GM18505 (cell line): ENCODE results near the gene ARPIN.

Source experiments
- ATAC-seq: cut with Tn5 transposase; IDR thresholded peaks from one replicate; pipeline ENCODE4 v1.9.1; 2021; ENCODE audit not compliant: unreplicated experiment
- POLR2A ChIP-seq: IDR thresholded peaks from 4 replicates; pipeline ENCODE4 v1.6.1; 2011; ENCODE audit warnings: borderline replicate concordance; ENCODE audit not compliant: insufficient read depth, insufficient read length; ENCODE audit errors: extremely low read depth

ARPIN gene

DNA sequence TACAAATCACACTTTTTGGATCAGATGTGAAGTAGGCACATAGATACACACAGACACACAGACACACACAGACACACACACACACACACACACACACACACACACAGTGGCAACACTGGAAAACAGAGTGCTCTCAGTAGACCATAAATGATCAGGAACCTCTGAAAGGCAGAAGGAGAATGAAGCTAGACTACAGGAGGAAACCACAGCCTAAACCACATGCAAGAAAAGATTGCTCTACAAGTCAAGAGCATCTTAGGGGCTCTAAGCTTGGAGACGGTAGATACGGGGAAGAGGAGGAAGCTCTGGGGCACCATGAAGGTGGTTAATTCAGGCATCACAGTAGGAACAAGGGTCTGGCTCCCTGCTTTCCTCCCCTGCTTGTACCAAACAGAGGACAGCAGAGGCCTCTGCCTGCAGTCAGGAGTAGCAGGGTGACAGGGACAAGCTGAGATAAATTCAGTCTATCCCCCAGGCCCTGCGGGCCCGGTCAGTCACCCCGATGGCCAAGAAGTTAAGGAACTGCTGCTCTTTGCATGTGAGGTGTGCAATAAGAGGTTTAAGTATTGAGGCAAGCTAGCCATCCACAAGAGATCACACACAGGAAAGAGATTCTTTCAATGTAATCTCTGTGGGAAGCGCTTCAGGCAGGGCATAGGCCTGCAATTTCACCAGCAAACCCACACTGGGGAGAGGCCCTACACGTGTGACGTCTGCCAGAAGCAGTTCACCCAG is 23.5 kb upstream of the ARPIN start:
- ATAC-seq = no peak
- TF ChIP-seq POLR2A = no peak

DNA sequence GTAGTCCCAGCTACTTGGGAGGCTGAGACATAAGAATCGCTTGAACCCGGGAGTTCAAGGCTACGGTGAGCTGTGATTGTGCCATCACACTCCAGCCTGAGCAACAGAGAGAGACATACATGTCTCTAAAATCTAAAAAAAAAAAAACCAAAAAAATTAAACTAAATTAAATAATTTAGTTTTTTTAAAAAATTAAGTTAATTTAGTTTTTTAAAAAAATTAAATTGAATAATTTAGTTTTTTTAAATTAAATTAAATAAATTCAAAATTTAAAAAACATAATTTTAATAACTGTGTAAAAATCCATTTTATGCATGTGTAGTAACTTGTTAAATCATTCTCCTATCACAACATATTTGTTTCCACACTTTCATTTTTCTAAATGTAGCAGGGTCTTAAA is 20.1 kb upstream of the ARPIN start:
- no peak for TF ChIP-seq POLR2A
- no peak for ATAC-seq

DNA sequence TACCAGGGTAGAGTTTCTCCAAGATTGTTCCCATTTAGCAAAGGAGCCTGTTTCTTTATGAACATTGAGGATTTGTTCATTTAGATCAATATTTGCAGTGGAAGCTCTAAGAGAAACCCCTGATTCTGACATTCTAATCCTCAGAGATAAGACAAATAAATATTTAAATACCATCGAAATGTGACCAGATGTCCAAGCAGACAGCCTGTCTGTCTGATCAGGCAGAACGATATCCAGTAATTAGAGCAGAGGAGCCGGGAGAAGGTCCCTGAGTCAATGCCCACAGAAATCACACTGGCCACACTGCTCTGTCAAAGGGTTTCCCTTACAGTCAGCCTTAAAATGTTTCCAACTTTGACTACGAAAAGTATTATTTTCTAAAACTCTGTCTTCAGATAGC is 15.7 kb upstream of the ARPIN start:
- ATAC-seq = no peak
- no peak for TF ChIP-seq POLR2A

- TF ChIP-seq POLR2A = no peak
- ATAC-seq = no peak
These were observed 13.4 kb upstream of the ARPIN start for GRCh38 chr15:89926158-89926557.

- TF ChIP-seq POLR2A = no peak
- ATAC-seq = no peak
These were observed 4.8 kb upstream of the ARPIN start for GRCh38 chr15:89917442-89918101.

DNA sequence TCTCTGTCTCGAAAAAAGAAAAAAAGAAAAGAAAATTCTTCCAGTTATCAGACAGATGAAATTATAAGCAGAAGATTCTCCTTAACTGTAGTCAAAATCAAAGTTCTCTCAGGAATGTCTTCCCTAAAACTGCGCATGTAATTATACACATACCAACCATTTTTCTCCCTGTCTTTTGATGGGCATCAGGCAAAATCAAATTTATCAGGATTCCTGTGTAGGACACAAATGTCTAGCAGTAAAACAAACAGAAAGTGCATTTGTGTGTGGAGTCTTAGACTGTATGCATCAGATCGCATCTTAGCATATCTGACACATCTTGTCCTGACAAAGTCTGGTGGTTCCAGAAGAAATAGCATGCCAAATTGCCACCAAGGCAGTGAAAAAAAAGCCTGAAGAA is 3.9 kb upstream of the ARPIN start:
- ATAC-seq = no peak
- TF ChIP-seq POLR2A = no peak

- no peak for ATAC-seq
- no peak for TF ChIP-seq POLR2A
These were observed 543 bp downstream of the ARPIN start for GRCh38 chr15:89912145-89912673.

DNA sequence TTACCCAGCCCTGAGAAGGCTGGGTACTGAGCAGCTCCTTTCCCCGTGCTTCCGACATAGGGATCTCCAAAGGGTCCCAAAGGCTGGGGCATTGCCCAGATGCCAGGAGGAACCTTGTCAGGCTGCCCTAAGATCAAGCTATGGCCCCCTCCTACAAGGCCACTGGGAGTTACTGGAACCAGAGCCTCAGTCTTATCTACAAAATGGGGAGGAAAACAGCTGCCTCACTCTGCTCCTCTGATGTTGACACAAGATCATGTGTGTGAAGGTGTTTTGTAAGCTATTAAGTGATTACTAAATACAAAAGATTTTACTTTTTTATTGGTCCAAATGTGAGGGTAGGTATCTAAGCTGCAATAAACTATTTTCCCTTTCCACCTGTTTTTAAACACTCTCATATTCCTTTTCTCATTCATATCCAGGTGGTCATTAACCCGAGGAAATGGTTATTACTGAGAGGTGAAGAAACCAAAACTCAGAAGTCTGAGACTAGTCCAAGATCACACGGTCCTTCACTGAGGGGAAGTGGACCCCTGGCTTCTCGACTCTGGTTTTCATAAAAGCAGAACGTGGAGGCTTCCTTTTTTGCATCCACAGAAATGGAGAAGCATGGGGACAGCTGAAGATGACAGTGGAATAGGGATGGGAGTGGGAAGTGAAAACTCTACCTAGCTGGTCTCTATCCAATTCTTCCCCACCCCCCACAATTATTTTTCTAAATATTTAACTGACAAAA is 1.7 kb downstream of the ARPIN start:
- no peak for TF ChIP-seq POLR2A
- no peak for ATAC-seq

GRCh38 chr15:89909611-89910010 is 3.1 kb downstream of the ARPIN start:
- no peak for ATAC-seq
- TF ChIP-seq POLR2A = no peak

- no peak for ATAC-seq
- no peak for TF ChIP-seq POLR2A
These were observed 4.5 kb downstream of the ARPIN start for GRCh38 chr15:89908226-89908625.

DNA sequence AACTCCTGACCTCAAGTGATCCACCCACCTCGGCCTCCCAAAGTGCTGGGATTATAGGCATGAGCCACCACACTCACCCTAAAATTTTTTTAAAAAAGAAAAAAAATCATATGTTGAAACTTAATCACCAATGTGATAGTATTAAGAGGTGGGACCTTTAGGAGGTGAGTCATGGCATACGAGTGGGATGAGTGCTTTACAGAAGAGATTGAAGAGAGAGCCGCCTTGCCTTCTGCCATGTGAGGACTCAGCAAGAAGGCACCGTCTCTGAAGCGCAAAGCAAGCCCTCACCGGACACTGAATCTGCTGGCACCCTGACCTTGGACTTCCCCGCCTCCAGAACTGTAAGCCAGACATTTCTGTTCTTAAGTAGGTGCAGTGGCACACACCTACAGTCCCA is 5.5 kb downstream of the ARPIN start:
- no peak for TF ChIP-seq POLR2A
- no peak for ATAC-seq

DNA sequence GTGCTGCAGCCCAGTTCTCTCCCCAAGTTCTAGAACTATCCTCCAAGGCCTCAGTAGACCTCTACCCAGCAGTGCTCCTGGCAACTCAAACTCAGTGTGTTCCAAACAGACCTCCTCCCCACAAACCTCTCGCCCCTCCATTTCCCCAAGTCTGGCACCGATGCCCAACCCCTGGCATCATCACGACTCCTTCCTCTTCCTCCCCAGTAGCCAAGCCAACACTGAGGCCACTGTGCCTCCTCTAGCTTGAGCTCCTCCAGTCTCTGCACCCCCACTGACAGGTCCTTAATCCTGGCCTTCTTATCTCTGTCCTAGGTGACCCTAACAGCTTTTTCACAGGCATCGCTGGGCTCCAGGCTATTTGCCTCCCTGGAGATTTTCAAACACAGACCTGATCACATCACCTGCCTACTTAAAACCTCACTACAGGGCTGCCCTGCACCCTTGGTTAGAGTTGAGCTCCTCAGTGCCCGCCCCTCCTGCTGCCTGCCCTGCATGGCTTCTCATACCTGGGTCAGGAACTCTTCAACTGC is 6.8 kb downstream of the ARPIN start:
- ATAC-seq = no peak
- no peak for TF ChIP-seq POLR2A

DNA sequence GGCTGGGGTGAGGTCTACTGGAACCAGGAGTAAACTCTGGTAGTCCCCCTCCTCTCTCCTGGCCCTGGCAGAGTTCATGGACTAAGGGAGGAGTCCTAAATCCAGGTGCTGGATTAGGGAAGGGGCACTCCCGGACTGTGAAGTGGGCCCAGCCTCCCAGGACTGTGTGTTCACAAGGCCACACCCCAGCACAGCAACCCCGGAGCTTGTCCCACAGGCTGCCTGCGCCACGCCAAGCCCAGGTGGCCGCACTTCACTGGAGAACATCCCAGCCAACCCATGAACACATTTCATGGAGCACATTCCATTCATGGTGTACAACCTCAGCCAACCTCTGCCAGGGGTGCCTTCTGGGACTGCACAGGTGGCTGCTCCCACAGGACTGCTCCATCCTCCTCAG is 8.2 kb downstream of the ARPIN start:
- no peak for TF ChIP-seq POLR2A

GRCh38 chr15:89903858-89904130 is 9.0 kb downstream of the ARPIN start:
- TF ChIP-seq POLR2A = no peak

More for the DNA sequence above, 8.2 kb downstream of the ARPIN start:
- ATAC-seq = no peak

DNA sequence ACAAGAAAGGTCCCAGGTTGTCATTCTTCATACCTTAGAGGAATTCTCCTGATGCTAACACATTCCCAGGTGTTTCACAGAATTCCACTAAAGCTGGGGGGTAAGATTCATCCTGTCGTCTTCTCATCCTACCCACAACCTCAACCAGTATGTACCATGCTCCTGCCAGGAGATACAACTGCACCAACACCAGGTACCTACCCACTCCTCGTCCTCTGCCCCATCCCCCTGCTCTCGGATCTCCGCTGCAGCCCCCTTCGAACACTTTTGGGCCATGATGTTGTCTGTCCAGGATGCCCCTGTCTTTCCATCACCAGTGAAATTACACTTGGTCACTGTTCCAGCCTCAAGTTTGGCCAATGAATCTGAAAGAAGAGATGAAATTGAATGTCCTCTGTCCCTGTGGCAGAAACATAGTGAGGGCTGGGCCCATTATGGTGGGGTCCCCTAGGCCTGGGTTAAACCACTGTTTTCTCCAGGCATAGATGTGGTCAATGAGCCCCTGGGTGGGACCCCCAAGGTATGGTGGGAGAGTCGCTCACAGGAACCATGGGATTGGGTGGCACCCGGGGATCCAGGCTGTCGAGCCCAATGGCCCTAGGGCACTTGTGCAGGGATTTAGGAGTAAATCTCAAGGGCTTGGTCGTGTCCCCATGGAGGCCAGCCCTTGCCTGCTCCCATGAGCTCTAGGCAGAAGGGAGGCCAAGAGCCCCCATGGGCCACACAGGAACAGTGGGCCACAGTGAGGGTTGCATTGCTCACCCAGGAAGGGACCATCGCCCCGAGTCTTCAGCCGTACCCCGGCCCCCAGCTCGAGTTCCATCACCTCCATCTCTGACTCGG is 9.5 kb downstream of the ARPIN start:
- ATAC-seq = no peak
- TF ChIP-seq POLR2A = no peak

More at GRCh38 chr15:89903858-89904130, 9.0 kb downstream of the ARPIN start:
- ATAC-seq = no peak
